Lower lobe of right lung (tissue), 2 donors: ENCODE measurements around the gene DHTKD1. TPM values are rescaled to one million over a fixed set of nuclear protein-coding genes. Genes with fewer than 3 reads are reported as not detected.

Experiments
- ATAC-seq, 2 donors: fragments of 200-7000 bp; cut with Tn5 transposase; one replicate each; pipeline ENCODE4 v1.9.1; 2020 to 2022; ENCODE audit warnings: mild to moderate bottlenecking in 2 of 2, moderate library complexity in 2 of 2
- DNase-seq: peaks from one replicate; pipeline ENCODE4 v3.0.0-alpha.2; 2020
- H3K27ac ChIP-seq: fragments of 200-600 bp; one replicate; pipeline ENCODE4 v1.8.0; 2022
- H3K27me3 ChIP-seq: fragments of 200-600 bp; one replicate; pipeline ENCODE4 v1.8.0; 2022; ENCODE audit warnings: low read depth
- H3K36me3 ChIP-seq: fragments of 200-600 bp; one replicate; pipeline ENCODE4 v1.8.0; 2022; ENCODE audit warnings: mild to moderate bottlenecking
- H3K4me1 ChIP-seq: fragments of 200-600 bp; one replicate; pipeline ENCODE4 v1.8.0; 2022
- H3K4me3 ChIP-seq: fragments of 200-600 bp; one replicate; pipeline ENCODE4 v1.8.0; 2022; ENCODE audit warnings: mild to moderate bottlenecking
- H3K9me3 ChIP-seq: fragments of 200-600 bp; one replicate; pipeline ENCODE4 v1.8.0; 2022
- CTCF ChIP-seq: fragments of 200-600 bp; IDR thresholded peaks from one replicate; pipeline ENCODE4 v1.8.0; 2022; ENCODE audit warnings: antibody characterized with exemption, mild to moderate bottlenecking
- intact Hi-C: fragments of 100-400 bp; cut with DNase I; formaldehyde crosslinking; loops from one replicate; pipeline ENCODE4 v1.11.0; 2022
- total RNA-seq: library from RNA; stranded (reverse); fragmentation: NEBNext Ultra II Directional; extraction: Animal tissue kit (Norgen Biotek cat#: 25700); gene quantifications from one replicate; pipeline ENCODE4 v1.2.1, GENCODE V29; 2021
- donor health status: DM: no; HTN: yes; CAD: no; lungs with severe emphysema.

The DHTKD1 gene
- total RNA-seq, 1 donor from 2014 or later = 21.7 TPM

- H3K27me3 ChIP-seq = no peaks in the 10 kb centered on the region
- TF ChIP-seq CTCF = no peak
- intact Hi-C loops = no loop called here
- peak; percentile 97 for DNase-seq
- H3K9me3 ChIP-seq = no peaks in the 10 kb centered on the region
- peak within 1 kb of the TSS; percentile 98 for H3K4me3 ChIP-seq
- peak within 1 kb of the TSS; percentile 91 for H3K27ac ChIP-seq
- no peaks in the 10 kb centered on the region for H3K36me3 ChIP-seq
- H3K4me1 ChIP-seq = peaks cover 14% of the 10 kb centered on the region
- ATAC-seq = peak; percentile 98 to 99
These were observed 60.7 kb downstream of the DHTKD1 start, which contains the start of gene SEC61A2 for GRCh38 chr10:12129222-12130111. TSS of gene SEC61A2 (plus strand) at chr10:12129677. CDS start at chr10:12129788, 111 bp downstream.

DNA sequence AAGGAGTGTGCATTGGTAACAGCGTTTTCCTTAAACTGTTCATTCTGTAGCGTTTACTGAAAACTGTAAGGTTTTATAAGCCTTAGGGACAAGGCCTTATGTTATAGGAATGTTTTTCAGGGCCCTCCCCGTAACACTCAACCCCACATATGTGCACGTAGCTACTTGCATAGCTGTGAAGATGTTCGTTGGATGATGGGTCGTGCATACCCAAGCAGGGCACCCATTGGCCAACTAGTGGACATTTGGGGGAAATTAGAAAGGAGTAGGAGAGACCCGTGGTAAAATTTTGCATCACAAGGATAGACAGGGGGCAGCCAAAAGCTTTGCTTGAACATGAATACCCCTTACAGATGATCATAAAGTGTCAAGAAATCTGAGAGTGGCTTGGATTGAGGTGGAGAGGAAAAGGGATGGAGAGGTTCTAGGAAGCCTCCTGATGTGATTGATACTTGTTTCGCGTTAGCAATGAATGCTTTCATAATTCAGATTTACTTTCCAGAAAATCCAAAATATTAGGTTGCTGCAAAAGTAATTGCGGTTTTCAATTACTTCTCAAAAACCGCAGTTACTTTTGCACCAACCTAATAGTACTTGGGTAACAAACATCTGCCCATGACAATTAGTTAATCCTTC is 61.6 kb downstream of the DHTKD1 start:
- H3K4me3 ChIP-seq = peak overlapping the region; percentile 98
- peak overlapping the region; percentile 91 for H3K27ac ChIP-seq
- ATAC-seq (peak; percentile 18 to 43), DNase-seq (no peak)
- no peaks in the 10 kb centered on the region for H3K27me3 ChIP-seq
- intact Hi-C loops = no loop called here
- peak; percentile 47 for TF ChIP-seq CTCF
- H3K9me3 ChIP-seq = no peaks in the 10 kb centered on the region
- H3K4me1 ChIP-seq = peaks cover 14% of the 10 kb centered on the region
- peaks cover 1% of the 10 kb centered on the region for H3K36me3 ChIP-seq

- peak in 1 of 2 donors; percentile 33 for ATAC-seq
- no peaks in the 10 kb centered on the region for H3K27me3 ChIP-seq
- intact Hi-C loops = no loop called here
- no peaks in the 10 kb centered on the region for H3K9me3 ChIP-seq
- TF ChIP-seq CTCF = no peak
- no peak overlapping the region for H3K27ac ChIP-seq
- no peak overlapping the region for H3K4me3 ChIP-seq
- H3K36me3 ChIP-seq = peaks cover 35% of the 10 kb centered on the region
- no peak for DNase-seq
- peaks cover 2% of the 10 kb centered on the region for H3K4me1 ChIP-seq
These were observed 66.9 kb downstream of the DHTKD1 start for GRCh38 chr10:12135631-12136030.

- TF ChIP-seq CTCF = no peak
- Histone ChIP-seq H3K36me3 (peaks cover 65% of the 10 kb centered on the region), H3K4me3 (no peak overlapping the region), H3K27me3 (no peaks in the 10 kb centered on the region), H3K4me1 (no peaks in the 10 kb centered on the region), H3K27ac (no peak overlapping the region), H3K9me3 (no peaks in the 10 kb centered on the region)
- intact Hi-C loops = no loop called here
- no peak for DNase-seq
- ATAC-seq = no peak
These were observed 71.3 kb downstream of the DHTKD1 start for GRCh38 chr10:12140038-12140437.

GRCh38 chr10:12144538-12144937 is 75.8 kb downstream of the DHTKD1 start:
- no peak for ATAC-seq

More at GRCh38 chr10:12144538-12144937, 75.8 kb downstream of the DHTKD1 start:
- Histone ChIP-seq H3K4me3 (no peak overlapping the region), H3K4me1 (no peaks in the 10 kb centered on the region), H3K36me3 (peaks cover 59% of the 10 kb centered on the region), H3K27me3 (no peaks in the 10 kb centered on the region), H3K9me3 (no peaks in the 10 kb centered on the region), H3K27ac (no peak overlapping the region)
- DNase-seq = no peak
- intact Hi-C loops = no loop called here
- no peak for TF ChIP-seq CTCF
